Mesendoderm (in vitro differentiated cells): Measurements from ENCODE around the gene CEP112.

Source experiments
- DNase-seq: peaks from one replicate; pipeline ENCODE4 v3.0.0; 2013
- H2AK5ac ChIP-seq: 2 replicates; pipeline ENCODE4 v1.6.1; 2013; ENCODE audit warnings: low read length, inconsistent platforms
- H2BK120ac ChIP-seq: 2 replicates; pipeline ENCODE4 v1.6.1; 2013; ENCODE audit warnings: low read depth, mild to moderate bottlenecking, low read length, moderate library complexity, mixed read lengths
- H2BK15ac ChIP-seq: replicated peaks from 2 replicates; pipeline ENCODE4 v1.6.1; 2013; ENCODE audit warnings: low read depth, mild to moderate bottlenecking, moderate library complexity
- H2BK5ac ChIP-seq: 2 replicates; pipeline ENCODE4 v1.6.1; 2013; ENCODE audit warnings: low read length, inconsistent platforms
- H3K18ac ChIP-seq: 2 replicates; pipeline ENCODE4 v1.6.1; 2013; ENCODE audit warnings: mild to moderate bottlenecking, low read length, mixed read lengths
- H3K23ac ChIP-seq: one replicate; pipeline ENCODE4 v1.6.1; 2013; ENCODE audit warnings: low read length
- H3K27ac ChIP-seq: 2 replicates; pipeline ENCODE4 v1.5.1; 2013; ENCODE audit warnings: low read depth, mild to moderate bottlenecking, inconsistent platforms, low read length, moderate library complexity
- H3K27me3 ChIP-seq: 2 replicates; pipeline ENCODE4 v1.6.1; 2013; ENCODE audit warnings: low read length, control low read depth, mild to moderate bottlenecking, inconsistent platforms; ENCODE audit not compliant: insufficient read depth, poor library complexity
- H3K36me3 ChIP-seq: 2 replicates; pipeline ENCODE4 v1.6.1; 2013; ENCODE audit warnings: low read length, inconsistent platforms; ENCODE audit not compliant: control insufficient read depth, insufficient read depth
- H3K4ac ChIP-seq: one replicate; pipeline ENCODE4 v1.6.1; 2013; ENCODE audit warnings: low read depth, mild to moderate bottlenecking, low read length, moderate library complexity
- H3K4me1 ChIP-seq: 2 replicates; pipeline ENCODE4 v1.6.1; 2013; ENCODE audit warnings: low read depth, low read length, inconsistent platforms; ENCODE audit not compliant: control insufficient read depth
- H3K4me2 ChIP-seq: 2 replicates; pipeline ENCODE4 v1.6.1; 2013; ENCODE audit warnings: low read length
- H3K4me3 ChIP-seq: 2 replicates; pipeline ENCODE4 v1.5.1; 2013; ENCODE audit warnings: mild to moderate bottlenecking, low read length
- H3K56ac ChIP-seq: one replicate; pipeline ENCODE4 v1.6.1; 2013; ENCODE audit warnings: low read length
- H3K79me1 ChIP-seq: 2 replicates; pipeline ENCODE4 v1.6.1; 2013; ENCODE audit warnings: low read length, inconsistent platforms
- H3K79me2 ChIP-seq: 2 replicates; pipeline ENCODE4 v1.6.1; 2013; ENCODE audit warnings: mild to moderate bottlenecking, low read length; ENCODE audit not compliant: control insufficient read depth, insufficient read depth
- H3K9ac ChIP-seq: 2 replicates; pipeline ENCODE4 v1.6.1; 2013; ENCODE audit warnings: low read length, inconsistent platforms
- H4K5ac ChIP-seq: one replicate; pipeline ENCODE4 v1.6.1; 2013; ENCODE audit warnings: low read length
- H4K8ac ChIP-seq: one replicate; pipeline ENCODE4 v1.6.1; 2013; ENCODE audit warnings: low read depth, mild to moderate bottlenecking, control low read depth, low read length, moderate library complexity
- WGBS: extraction: QIAGEN DNeasy Blood & Tissue Kit; methylation state at CpG from one replicate; pipeline ENCODE4 v1.1.7; 2013; ENCODE audit warnings: low lambda C conversion rate, missing lambda C conversion rate; ENCODE audit not compliant: insufficient coverage; ENCODE audit errors: extremely low coverage; 5-methylcytosine and 5-hydroxymethylcytosine counted together

The CEP112 gene

DNA sequence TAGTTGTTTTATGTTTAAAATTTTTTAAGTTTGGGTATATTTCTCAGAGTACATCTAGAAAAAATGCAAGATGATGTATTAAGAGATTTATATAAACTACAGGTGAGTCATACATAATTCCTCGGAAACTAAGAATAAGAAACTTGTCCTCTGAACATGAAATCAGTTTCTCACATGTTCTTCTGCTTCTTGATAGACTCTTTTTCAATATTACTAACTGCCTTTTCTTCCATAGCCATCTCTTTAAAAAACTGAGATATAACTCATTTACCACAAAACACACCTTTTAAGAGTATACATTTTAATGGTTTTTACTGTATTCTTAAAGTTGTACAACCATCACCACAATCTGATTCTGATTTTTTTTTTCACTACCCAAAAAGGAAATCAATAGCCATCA is 392.1 kb downstream of the CEP112 start:
- H3K4ac ChIP-seq, result no peak overlapping the region
- H3K27ac ChIP-seq, result no peak overlapping the region
- no peak overlapping the region for H3K23ac ChIP-seq
- no peak overlapping the region for H3K18ac ChIP-seq
- no peaks in the 10 kb centered on the region for H3K4me1 ChIP-seq
- H3K56ac ChIP-seq, result no peak overlapping the region
- no peaks in the 10 kb centered on the region for H3K27me3 ChIP-seq
- WGBS, result no CpG with 5 or more reads among the region's 1 CpG
- no peaks in the 10 kb centered on the region for H3K36me3 ChIP-seq
- H3K4me2 ChIP-seq, result no peak overlapping the region
- no peaks in the 10 kb centered on the region for H3K79me1 ChIP-seq
- no peak for DNase-seq
- H3K79me2 ChIP-seq, result no peaks in the 10 kb centered on the region
- H2BK15ac ChIP-seq, result no peak overlapping the region
- H3K9ac ChIP-seq, result no peak overlapping the region
- H2BK120ac ChIP-seq, result no peak overlapping the region
- H3K4me3 ChIP-seq, result no peak overlapping the region
- H4K5ac ChIP-seq, result no peak overlapping the region
- H2AK5ac ChIP-seq, result no peak overlapping the region
- H4K8ac ChIP-seq, result no peak overlapping the region
- H2BK5ac ChIP-seq, result no peak overlapping the region

DNA sequence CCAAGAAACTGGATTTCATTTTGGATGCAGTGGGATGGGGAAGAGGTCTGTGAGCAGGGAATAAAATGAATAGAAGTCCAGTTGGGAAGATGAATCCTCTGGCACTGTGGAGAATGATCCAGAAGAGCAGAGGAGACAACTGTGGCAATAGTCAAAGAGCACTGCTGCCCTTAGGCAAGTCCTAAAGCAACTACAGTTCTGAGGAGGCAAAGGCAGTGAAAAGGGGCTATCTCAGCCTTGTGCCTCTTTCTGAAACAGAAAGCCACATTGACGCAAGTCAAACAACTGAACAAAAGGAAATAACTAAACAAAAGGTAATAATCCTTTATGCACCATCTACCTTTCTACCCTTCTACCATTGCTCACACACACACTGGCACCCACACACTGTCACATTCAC is 392.5 kb downstream of the CEP112 start:
- Histone ChIP-seq H3K4me2 (no peak overlapping the region), H3K79me1 (no peaks in the 10 kb centered on the region), H3K9ac (no peak overlapping the region), H3K4me3 (no peak overlapping the region), H3K36me3 (no peaks in the 10 kb centered on the region), H2AK5ac (no peak overlapping the region), H4K8ac (no peak overlapping the region), H3K79me2 (no peaks in the 10 kb centered on the region), H3K56ac (no peak overlapping the region), H3K23ac (no peak overlapping the region), H4K5ac (no peak overlapping the region), H3K18ac (no peak overlapping the region), H3K27ac (no peak overlapping the region), H3K27me3 (no peaks in the 10 kb centered on the region), H2BK5ac (no peak overlapping the region), H2BK120ac (no peak overlapping the region), H3K4ac (no peak overlapping the region), H2BK15ac (no peak overlapping the region), H3K4me1 (no peaks in the 10 kb centered on the region)
- DNase-seq, result no peak
- no CpG with 5 or more reads among the region's 1 CpG for WGBS

- Histone ChIP-seq H3K4ac (no peak overlapping the region), H3K27me3 (no peaks in the 10 kb centered on the region), H3K36me3 (no peaks in the 10 kb centered on the region), H3K79me1 (no peaks in the 10 kb centered on the region), H3K4me1 (no peaks in the 10 kb centered on the region), H3K9ac (no peak overlapping the region), H3K79me2 (no peaks in the 10 kb centered on the region), H2BK120ac (no peak overlapping the region), H4K5ac (no peak overlapping the region), H3K27ac (no peak overlapping the region), H3K56ac (no peak overlapping the region), H3K4me3 (no peak overlapping the region), H3K23ac (no peak overlapping the region), H2AK5ac (no peak overlapping the region), H3K18ac (no peak overlapping the region), H4K8ac (no peak overlapping the region), H2BK5ac (no peak overlapping the region), H2BK15ac (no peak overlapping the region), H3K4me2 (no peak overlapping the region)
- WGBS, result no CpG with 5 or more reads among the region's 3 CpGs
- peak; percentile 66 for DNase-seq
Observed at GRCh38 chr17:65797809-65798208, 394.1 kb downstream of the CEP112 start.

DNA sequence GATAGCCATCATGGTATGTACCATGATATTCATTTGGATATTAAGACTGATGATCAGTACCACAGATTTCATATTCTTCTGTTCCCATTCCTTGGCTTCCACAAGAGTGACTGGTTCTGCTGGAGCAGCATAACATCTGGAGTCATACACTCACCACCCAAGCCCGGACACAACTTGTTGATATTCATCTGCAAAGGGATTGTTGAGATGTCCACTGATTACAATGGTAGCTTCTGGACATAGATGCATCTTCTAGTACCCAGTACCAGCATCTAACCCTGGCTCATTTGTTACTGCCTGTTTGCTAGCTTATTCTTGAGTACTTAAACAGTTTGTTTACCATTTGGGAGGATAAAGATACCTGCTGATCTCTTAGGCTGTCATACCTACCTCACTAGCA is 394.8 kb downstream of the CEP112 start:
- Histone ChIP-seq H3K4me3 (no peak overlapping the region), H4K8ac (no peak overlapping the region), H3K27ac (no peak overlapping the region), H3K79me1 (no peaks in the 10 kb centered on the region), H4K5ac (no peak overlapping the region), H2AK5ac (no peak overlapping the region), H3K56ac (no peak overlapping the region), H3K18ac (no peak overlapping the region), H2BK120ac (no peak overlapping the region), H2BK5ac (no peak overlapping the region), H2BK15ac (no peak overlapping the region), H3K79me2 (no peaks in the 10 kb centered on the region), H3K27me3 (no peaks in the 10 kb centered on the region), H3K4me1 (no peaks in the 10 kb centered on the region), H3K4ac (no peak overlapping the region), H3K36me3 (no peaks in the 10 kb centered on the region), H3K9ac (no peak overlapping the region), H3K4me2 (no peak overlapping the region), H3K23ac (no peak overlapping the region)
- DNase-seq, result no peak
- WGBS, result no CpG with 5 or more reads among the region's 1 CpG

DNA sequence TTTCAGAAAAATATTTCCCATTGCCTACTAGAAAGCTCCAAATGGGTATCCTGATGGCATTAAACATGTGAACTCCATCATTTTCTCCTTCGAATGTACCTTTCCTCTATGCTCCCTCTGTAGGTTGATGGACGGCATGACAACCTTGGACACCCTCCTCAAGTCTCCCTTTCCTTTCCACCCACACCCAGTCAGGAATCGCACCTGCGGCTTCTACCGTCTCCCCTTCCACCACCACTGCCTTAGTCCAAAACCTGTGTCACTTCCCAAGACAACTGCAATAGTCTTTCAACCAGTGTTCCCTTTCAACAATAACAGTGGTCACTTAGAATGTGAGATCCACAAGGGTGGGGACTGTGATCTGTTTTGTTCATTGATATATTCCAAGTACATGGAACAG is 397.4 kb downstream of the CEP112 start:
- no peak overlapping the region for H2AK5ac ChIP-seq
- no peak overlapping the region for H4K5ac ChIP-seq
- H3K36me3 ChIP-seq, result no peaks in the 10 kb centered on the region
- H3K79me2 ChIP-seq, result no peaks in the 10 kb centered on the region
- H3K79me1 ChIP-seq, result no peaks in the 10 kb centered on the region
- no peak overlapping the region for H2BK120ac ChIP-seq
- no peak overlapping the region for H3K56ac ChIP-seq
- H3K27me3 ChIP-seq, result no peaks in the 10 kb centered on the region
- no peak overlapping the region for H3K18ac ChIP-seq
- no peak overlapping the region for H3K23ac ChIP-seq
- no peak overlapping the region for H3K4ac ChIP-seq
- H3K9ac ChIP-seq, result no peak overlapping the region
- H3K4me3 ChIP-seq, result no peak overlapping the region
- no peak overlapping the region for H4K8ac ChIP-seq
- no peak overlapping the region for H3K4me2 ChIP-seq
- no peak overlapping the region for H2BK5ac ChIP-seq
- DNase-seq, result peak; percentile 70
- no CpG with 5 or more reads among the region's 5 CpGs for WGBS
- no peak overlapping the region for H3K27ac ChIP-seq
- H3K4me1 ChIP-seq, result no peaks in the 10 kb centered on the region
- H2BK15ac ChIP-seq, result no peak overlapping the region

- no peak overlapping the region for H4K5ac ChIP-seq
- H3K79me1 ChIP-seq, result no peaks in the 10 kb centered on the region
- H2BK120ac ChIP-seq, result no peak overlapping the region
- no CpG with 5 or more reads among the region's 4 CpGs for WGBS
- no peak overlapping the region for H2BK15ac ChIP-seq
- no peak overlapping the region for H3K23ac ChIP-seq
- no peaks in the 10 kb centered on the region for H3K27me3 ChIP-seq
- DNase-seq, result no peak
- no peaks in the 10 kb centered on the region for H3K4me1 ChIP-seq
- H2BK5ac ChIP-seq, result no peak overlapping the region
- no peak overlapping the region for H3K56ac ChIP-seq
- no peak overlapping the region for H3K27ac ChIP-seq
- no peak overlapping the region for H3K9ac ChIP-seq
- H3K4ac ChIP-seq, result peak overlapping the region; percentile 16
- H3K79me2 ChIP-seq, result no peaks in the 10 kb centered on the region
- H2AK5ac ChIP-seq, result no peak overlapping the region
- peak overlapping the region; percentile 51 for H3K18ac ChIP-seq
- H3K36me3 ChIP-seq, result no peaks in the 10 kb centered on the region
- H3K4me2 ChIP-seq, result no peak overlapping the region
- H4K8ac ChIP-seq, result no peak overlapping the region
- H3K4me3 ChIP-seq, result no peak overlapping the region
Observed at GRCh38 chr17:65790241-65790640, 401.7 kb downstream of the CEP112 start.
